Hematopoietic multipotent progenitor cell treated with erythropoietin and hydrocortisone succinate and interleukin-3 and kit ligand, for 4 days (in vitro differentiated cells): ENCODE results near the gene TMBIM4.
"Not testable (repeated sequence)": the region's sequence is repeated elsewhere in the genome, so short reads cannot be mapped to it uniquely, and the experiment has no call there.

Source experiments
- DNase-seq: peaks from one replicate; pipeline ENCODE4 v3.0.0-alpha.2; 2015

The TMBIM4 gene

DNA sequence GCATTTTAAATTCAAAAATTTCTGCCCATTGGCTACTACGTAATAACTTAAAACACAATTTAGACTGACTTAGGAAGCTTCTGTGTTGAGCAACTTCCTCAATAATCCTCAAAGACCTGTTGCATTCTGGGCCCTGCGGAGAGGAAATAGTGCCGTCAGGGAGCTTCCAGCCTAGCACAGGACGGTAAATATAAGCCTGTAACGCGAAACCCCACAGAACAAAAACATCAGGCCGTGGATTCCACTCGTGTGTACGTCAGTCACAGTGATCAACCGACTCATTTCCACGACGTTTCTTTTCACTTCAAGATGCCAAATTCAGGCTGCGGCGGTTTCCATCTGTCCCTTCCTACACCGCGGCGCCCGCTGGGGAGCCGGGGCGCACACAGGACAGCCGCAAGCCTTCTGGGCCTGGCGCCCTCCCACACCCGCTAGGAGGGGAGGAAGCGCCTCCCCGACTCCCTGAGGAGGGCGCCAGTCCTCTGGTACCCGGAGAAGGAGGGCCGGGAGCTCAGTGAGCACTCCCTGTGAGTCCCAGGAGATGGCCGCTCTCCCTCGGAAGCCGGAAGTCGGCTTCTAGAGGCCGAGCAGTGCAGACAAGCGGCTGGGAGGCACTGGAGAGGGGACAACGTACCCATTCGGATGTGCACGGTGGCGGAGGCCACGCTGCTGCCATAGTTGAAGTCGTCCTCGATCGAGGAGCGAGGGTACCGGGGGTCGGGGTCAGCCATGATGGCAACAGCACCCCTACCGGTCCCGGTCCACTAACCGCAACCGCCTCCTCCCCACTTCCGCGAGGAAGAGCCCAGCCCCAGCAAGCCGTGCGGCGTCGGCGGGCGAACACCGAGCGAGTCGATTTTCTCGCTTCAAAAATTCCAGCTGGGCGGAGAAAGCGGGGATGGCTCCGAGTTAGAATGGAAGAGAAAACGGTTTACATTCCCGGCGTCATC lies at the start of gene TMBIM4:
TMBIM4 (minus strand) TSS at position 776 of the 950 bp plus-strand sequence; CDS start at position 731, 45 bp downstream.
- peak; percentile 97 for DNase-seq

GRCh38 chr12:66217342-66217917 lies 47.6 kb upstream of the TMBIM4 start:
- DNase-seq, result no peak

- not testable (repeated sequence) for DNase-seq
Measured at GRCh38 chr12:66213011-66213410, 43.2 kb upstream of the TMBIM4 start.

GRCh38 chr12:66211573-66211972 lies 41.8 kb upstream of the TMBIM4 start:
- DNase-seq, result peak; percentile 49

DNA sequence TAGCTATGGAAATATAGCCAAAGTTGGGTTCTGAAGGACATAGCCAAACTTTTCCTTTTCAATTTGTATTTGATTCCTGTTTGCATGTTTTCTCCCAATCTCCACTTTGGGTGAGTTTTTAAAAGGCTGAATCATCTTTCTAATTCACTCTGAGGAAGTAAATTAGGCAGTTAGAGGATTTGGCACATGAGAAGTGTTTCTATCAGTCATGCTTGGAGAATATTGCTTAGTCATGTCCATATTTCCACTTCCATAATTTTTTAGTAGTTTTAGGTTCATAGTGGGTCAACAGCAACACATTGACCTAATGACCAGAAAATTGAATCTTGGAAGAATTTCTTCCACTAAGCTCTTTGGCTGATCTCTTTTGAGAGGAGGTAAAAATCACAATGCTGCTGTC lies 41.0 kb upstream of the TMBIM4 start:
- peak; percentile 70 for DNase-seq

- peak; percentile 63 for DNase-seq
Measured at GRCh38 chr12:66206141-66206540, 36.3 kb upstream of the TMBIM4 start.

DNA sequence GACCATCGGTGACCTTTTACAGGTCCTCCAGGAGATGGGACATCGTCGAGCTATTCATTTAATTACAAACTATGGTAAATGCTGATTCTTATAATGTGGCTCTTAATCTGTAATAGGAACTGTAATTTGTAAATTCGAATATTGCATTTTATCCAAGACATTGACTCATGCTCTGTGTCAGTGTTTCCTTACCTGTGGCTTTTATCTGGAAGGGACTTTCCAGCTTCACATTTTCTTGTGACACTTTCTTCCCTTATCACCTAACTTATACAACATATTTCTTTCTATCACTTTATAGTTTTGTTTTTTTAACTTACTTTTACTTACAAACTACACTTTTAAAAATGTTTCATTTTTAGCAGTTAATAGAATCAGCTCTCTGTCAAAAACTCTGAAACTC lies 34.0 kb upstream of the TMBIM4 start:
- no peak for DNase-seq

- no peak for DNase-seq
Measured at GRCh38 chr12:66199831-66200509, 30.2 kb upstream of the TMBIM4 start.

DNA sequence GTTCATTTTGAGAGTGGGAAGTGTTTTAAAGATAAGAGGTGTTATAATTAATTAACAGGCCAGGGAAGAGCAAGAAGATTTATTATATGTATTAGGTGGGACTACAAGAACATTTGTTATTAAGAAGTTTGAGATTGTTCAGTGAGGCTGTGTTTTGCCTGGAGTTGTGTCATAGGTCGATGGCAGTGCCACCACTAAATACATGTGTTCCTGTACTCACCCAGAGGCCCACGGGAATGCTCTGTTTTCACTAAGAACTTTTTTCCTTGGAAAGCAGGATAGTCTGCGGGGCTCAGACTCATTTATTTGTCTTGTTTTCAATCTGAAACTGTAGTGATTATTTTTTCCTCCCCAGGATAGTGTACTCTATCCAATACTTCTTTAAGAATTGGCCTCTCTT lies 29.3 kb upstream of the TMBIM4 start:
- no peak for DNase-seq

GRCh38 chr12:66197495-66197921 lies 27.7 kb upstream of the TMBIM4 start:
- no peak for DNase-seq

DNA sequence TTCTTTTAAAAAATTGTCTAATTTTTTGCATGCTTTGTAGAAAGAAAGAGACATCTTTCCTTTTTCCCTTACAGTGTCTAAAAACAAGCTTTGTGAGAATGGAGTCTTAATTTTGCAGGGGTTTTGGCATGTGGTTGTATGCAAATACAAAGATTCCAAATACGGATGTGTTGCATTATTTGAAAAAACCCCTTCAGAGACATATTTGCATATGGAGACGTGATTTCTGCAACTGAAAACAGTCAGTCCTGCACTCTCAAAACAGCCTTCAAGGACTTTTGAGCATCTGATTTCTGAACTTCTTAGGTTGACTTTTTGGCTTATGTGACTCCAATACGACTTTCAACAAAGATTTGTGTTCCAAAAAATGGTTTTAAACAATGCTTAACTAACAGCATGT lies 27.0 kb upstream of the TMBIM4 start:
- DNase-seq, result no peak

GRCh38 chr12:66195242-66195641 lies 25.4 kb upstream of the TMBIM4 start:
- DNase-seq, result no peak

- DNase-seq, result no peak
Measured at GRCh38 chr12:66194122-66194521, 24.3 kb upstream of the TMBIM4 start.

- DNase-seq, result no peak
Measured at GRCh38 chr12:66191547-66192126, 21.8 kb upstream of the TMBIM4 start.

- peak; percentile 66 for DNase-seq
Measured at GRCh38 chr12:66190519-66191370, 20.9 kb upstream of the TMBIM4 start.

- no peak for DNase-seq
Measured at GRCh38 chr12:66189889-66190288, 20.1 kb upstream of the TMBIM4 start.

DNA sequence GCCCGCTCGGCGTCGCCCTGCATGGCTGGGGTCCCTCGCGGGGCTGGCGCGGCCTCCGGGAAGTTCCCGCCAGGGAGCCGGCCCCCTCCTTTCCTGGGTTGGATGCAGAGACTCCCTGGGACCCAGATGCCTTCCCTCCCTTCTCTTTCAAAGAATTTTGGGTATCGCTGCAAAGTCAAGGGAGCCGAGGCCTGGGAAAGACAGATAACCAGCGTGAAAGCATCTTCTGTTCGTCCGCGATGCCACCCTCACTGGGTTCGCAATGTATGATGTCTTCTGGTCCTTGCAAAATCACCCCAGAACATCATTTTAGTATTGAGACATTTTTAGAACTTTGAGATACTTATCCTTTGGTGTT lies 19.7 kb upstream of the TMBIM4 start:
- peak; percentile 79 for DNase-seq

DNA sequence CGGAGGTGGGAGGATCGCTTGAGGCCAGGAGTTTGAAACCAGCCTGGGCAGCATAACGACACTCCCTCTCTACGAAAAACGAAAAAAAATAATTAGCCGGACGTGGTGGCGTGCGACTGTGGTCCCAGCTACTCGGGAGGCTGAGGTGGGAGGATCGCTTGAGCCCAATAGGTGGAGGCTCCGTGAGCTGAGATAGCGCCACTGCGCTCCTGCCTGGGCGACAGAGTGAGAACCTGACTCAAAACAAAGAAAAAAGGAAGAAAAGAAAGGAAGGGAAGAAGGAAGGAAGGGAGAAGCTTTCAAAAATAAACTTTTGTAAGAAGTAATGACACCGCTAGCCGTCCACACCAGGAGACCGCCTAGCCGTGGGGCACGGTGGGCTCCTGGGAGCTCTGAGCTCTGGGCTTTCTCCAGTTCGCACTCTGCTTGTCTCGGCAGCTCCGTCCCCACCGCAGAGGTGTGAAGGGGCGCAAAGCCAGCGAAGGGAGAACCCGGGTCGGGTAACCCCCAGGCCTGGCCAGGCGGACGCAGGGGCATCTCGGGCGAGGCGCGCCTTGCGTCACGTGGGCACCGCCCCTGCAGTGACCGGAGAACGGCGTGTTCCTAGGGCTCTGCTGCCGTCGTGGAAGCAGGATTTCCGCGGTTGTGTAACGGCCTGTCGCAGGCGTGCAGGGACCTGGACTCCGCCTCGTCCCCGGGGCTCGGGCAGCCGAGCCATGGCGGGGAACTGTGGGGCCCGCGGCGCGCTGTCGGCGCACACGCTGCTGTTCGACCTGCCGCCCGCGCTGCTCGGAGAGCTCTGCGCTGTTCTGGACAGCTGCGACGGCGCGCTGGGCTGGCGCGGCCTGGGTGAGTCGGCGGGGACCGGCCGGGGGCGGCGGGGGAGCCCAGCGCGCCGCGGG lies 19.0 kb upstream of the TMBIM4 start, which contains the start of gene IRAK3:
IRAK3 (plus strand) TSS at position 631 of the 902 bp plus-strand sequence; CDS start at position 717, 86 bp downstream.
- DNase-seq, result peak; percentile 91

GRCh38 chr12:66187821-66188220 lies 18.0 kb upstream of the TMBIM4 start:
- DNase-seq, result no peak

GRCh38 chr12:66187036-66187435 lies 17.2 kb upstream of the TMBIM4 start:
- DNase-seq, result no peak

DNA sequence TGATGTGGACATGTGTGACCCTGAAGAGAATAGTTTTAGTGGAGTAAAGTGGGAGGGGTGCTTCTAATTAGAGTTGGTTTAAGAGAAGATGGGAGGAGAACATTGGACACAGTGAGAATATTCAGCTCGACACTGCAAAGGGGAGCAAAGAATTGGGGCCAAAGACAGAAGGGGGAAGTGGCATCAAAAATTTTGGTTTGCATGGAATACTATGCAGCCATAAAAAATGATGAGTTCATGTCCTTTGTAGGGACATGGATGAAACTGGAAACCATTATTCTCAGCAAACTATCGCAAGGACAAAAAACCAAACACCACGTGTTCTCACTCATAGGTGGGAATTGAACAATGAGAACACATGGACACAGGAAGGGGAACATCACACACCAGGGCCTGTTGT lies 15.0 kb upstream of the TMBIM4 start:
- not testable (repeated sequence) for DNase-seq
